ENCODE data around the gene PRRC1. TPM values are rescaled to one million over a fixed set of nuclear protein-coding genes. Genes with fewer than 3 reads are reported as not detected.

PRRC1 gene
- total RNA-seq, 1 experiment from 2014 or later = 80.5 TPM

GRCh38 chr5:127590156-127590722 lies 72.8 kb downstream of the PRRC1 start:
- Mint-ChIP-seq H3K9me3 (ENCODE audit: low read depth, unreplicated experiment) (no peaks in the 10 kb centered on the region), H3K36me3 (ENCODE audit: insufficient read depth, unreplicated experiment) (no peaks in the 10 kb centered on the region), H3K4me1 (ENCODE audit: low read depth, unreplicated experiment) (peaks cover 22% of the 10 kb centered on the region), H3K27ac (ENCODE audit: unreplicated experiment) (no peak overlapping the region), H3K4me3 (ENCODE audit: low read depth, unreplicated experiment) (no peak overlapping the region), H3K27me3 (ENCODE audit: unreplicated experiment) (no peaks in the 10 kb centered on the region)
- intact Hi-C loops (cut with micrococcal nuclease; ENCODE audit: unreplicated experiment) = no loop called here
- CTCF ChIA-PET = no interaction called here
- no TSS peak for BruUV-seq (replicated peaks)
- no peak for DNase-seq
- TF ChIP-seq, protein P1, sequence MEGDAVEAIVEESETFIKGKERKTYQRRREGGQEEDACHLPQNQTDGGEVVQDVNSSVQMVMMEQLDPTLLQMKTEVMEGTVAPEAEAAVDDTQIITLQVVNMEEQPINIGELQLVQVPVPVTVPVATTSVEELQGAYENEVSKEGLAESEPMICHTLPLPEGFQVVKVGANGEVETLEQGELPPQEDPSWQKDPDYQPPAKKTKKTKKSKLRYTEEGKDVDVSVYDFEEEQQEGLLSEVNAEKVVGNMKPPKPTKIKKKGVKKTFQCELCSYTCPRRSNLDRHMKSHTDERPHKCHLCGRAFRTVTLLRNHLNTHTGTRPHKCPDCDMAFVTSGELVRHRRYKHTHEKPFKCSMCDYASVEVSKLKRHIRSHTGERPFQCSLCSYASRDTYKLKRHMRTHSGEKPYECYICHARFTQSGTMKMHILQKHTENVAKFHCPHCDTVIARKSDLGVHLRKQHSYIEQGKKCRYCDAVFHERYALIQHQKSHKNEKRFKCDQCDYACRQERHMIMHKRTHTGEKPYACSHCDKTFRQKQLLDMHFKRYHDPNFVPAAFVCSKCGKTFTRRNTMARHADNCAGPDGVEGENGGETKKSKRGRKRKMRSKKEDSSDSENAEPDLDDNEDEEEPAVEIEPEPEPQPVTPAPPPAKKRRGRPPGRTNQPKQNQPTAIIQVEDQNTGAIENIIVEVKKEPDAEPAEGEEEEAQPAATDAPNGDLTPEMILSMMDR (IDR thresholded peaks at IDR 0.05; ENCODE audit: unreplicated experiment) = no peak

GRCh38 chr5:127595484-127596368 lies 78.3 kb downstream of the PRRC1 start:
- Mint-ChIP-seq H3K9me3 (ENCODE audit: low read depth, unreplicated experiment) (no peaks in the 10 kb centered on the region), H3K27me3 (ENCODE audit: unreplicated experiment) (no peaks in the 10 kb centered on the region), H3K4me1 (ENCODE audit: low read depth, unreplicated experiment) (no peaks in the 10 kb centered on the region), H3K4me3 (ENCODE audit: low read depth, unreplicated experiment) (no peak overlapping the region), H3K27ac (ENCODE audit: unreplicated experiment) (no peak overlapping the region), H3K36me3 (ENCODE audit: insufficient read depth, unreplicated experiment) (no peaks in the 10 kb centered on the region)
- TF ChIP-seq, protein P1 (IDR thresholded peaks at IDR 0.05; ENCODE audit: unreplicated experiment) = no peak
- intact Hi-C loops (cut with micrococcal nuclease; ENCODE audit: unreplicated experiment) = no loop called here
- CTCF ChIA-PET = no interaction called here
- no TSS peak for BruUV-seq (replicated peaks)
- DNase-seq = no peak

DNA sequence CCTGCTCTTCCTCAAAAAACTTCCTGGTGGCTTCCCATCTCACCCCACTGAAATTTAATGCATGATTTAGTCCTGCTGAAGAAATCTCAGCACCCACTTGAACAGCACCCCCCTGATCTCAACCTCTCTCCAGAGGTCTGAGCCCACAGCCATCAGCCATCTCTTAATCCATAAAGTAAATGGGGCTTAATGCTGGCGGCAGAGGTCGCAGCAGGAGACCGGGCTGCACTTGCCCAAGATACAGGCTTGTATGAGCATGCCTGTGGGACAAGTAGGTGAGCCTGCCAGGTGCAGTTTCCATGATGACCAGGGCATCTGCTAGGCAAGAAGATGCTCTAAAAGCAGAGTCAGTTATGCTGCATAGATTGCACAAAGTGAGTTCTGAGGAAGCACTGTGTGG lies 79.1 kb downstream of the PRRC1 start:
- Mint-ChIP-seq H3K9me3 (ENCODE audit: low read depth, unreplicated experiment) (no peaks in the 10 kb centered on the region), H3K4me1 (ENCODE audit: low read depth, unreplicated experiment) (no peaks in the 10 kb centered on the region), H3K27me3 (ENCODE audit: unreplicated experiment) (no peaks in the 10 kb centered on the region), H3K27ac (ENCODE audit: unreplicated experiment) (no peak overlapping the region), H3K4me3 (ENCODE audit: low read depth, unreplicated experiment) (no peak overlapping the region), H3K36me3 (ENCODE audit: insufficient read depth, unreplicated experiment) (no peaks in the 10 kb centered on the region)
- CTCF ChIA-PET = no interaction called here
- no peak for DNase-seq
- no TSS peak for BruUV-seq (replicated peaks)
- TF ChIP-seq, protein P1 (IDR thresholded peaks at IDR 0.05; ENCODE audit: unreplicated experiment) = no peak
- intact Hi-C loops (cut with micrococcal nuclease; ENCODE audit: unreplicated experiment) = no loop called here

GRCh38 chr5:127599320-127599719 lies 81.9 kb downstream of the PRRC1 start:
- H3K36me3 Mint-ChIP-seq (ENCODE audit: insufficient read depth, unreplicated experiment) = no peaks in the 10 kb centered on the region
- no peaks in the 10 kb centered on the region for H3K9me3 Mint-ChIP-seq (ENCODE audit: low read depth, unreplicated experiment)
- no peak overlapping the region for H3K27ac Mint-ChIP-seq (ENCODE audit: unreplicated experiment)
- CTCF ChIA-PET = interaction anchor here (1.0 kb wide), 1 partner anchor 9 kb away, joined by 3 read pairs; no protein-coding TSS in a partner anchor
- H3K27me3 Mint-ChIP-seq (ENCODE audit: unreplicated experiment) = peaks cover 19% of the 10 kb centered on the region
- no peak overlapping the region for H3K4me3 Mint-ChIP-seq (ENCODE audit: low read depth, unreplicated experiment)
- intact Hi-C loops (cut with micrococcal nuclease; ENCODE audit: unreplicated experiment) = no loop called here
- H3K4me1 Mint-ChIP-seq (ENCODE audit: low read depth, unreplicated experiment) = no peaks in the 10 kb centered on the region
- TF ChIP-seq, protein P1 (IDR thresholded peaks at IDR 0.05; ENCODE audit: unreplicated experiment) = no peak
- BruUV-seq (replicated peaks) = no TSS peak
- no peak for DNase-seq
